Measurements from ENCODE around the gene PRM2. TPM values are rescaled to one million over a fixed set of nuclear protein-coding genes. Genes with fewer than 3 reads are reported as not detected.
A peak's percentile ranks its signal among the peaks of the same experiment; 100 is the strongest.

The PRM2 gene
- total and polyA plus RNA-seq, 7 experiments from 2014 or later = not detected

DNA sequence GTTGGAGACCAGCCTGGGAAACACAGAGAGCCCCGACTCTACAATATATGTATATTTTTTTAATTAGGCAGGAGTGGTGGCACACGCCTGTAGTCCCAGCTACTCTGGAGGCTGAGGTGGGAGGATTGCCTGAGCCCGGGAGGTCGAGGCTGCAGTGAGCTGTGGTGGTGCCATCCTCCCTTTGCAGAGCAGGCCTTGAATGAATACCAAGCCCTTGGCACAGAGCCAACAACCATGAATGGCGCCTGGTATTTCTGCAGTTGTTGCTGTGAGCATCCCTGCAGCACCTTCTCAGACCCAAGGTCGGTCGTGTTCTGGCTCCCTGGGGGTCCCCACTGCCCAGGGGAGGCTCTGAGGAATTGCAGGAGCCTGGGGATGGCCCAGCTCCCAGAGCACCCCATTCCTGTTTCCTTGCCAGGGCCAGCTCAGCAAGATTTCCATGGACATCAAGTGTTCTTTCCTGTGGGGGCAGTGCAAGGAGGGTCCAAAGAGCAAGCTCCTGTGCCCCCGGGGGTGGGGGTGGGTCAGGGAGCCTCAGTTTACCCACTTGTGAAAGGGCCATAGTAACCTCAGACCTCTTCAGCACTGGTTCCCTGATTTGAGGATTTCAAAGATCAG, 43.4 kb upstream of the PRM2 start:
- ChIA-PET POLR2A (no interaction called here), CTCF (no interaction called here)
- H3K4me3 Mint-ChIP-seq = peak overlapping the region in 1 of 10 donors; percentile 29
- H3K36me3 ChIP-seq (ENCODE audit: control insufficient read depth in 2 of 3, insufficient read depth in 3 of 3, low read length in 3 of 3) = no peaks in the 10 kb centered on the region
- no peak overlapping the region for H3K4me3 ChIP-seq (ENCODE audit: low read length)
- intact Hi-C loops (cut with micrococcal nuclease) = no loop called here
- H3K27me3 ChIP-seq (ENCODE audit: control insufficient read depth in 2 of 2, insufficient read depth in 2 of 2, low read length in 2 of 2) = no peaks in the 10 kb centered on the region
- H3K36me3 Mint-ChIP-seq = peaks cover 0 to 10% (median 0%) of the 10 kb centered on the region in 5 donors
- DNase-seq (no peak), ATAC-seq (no peak)
- H3K4me1 ChIP-seq (ENCODE audit: control insufficient read depth in 2 of 2, insufficient read depth in 2 of 2, low read length in 2 of 2) = no peaks in the 10 kb centered on the region
- no peak overlapping the region for H3K27ac ChIP-seq (ENCODE audit: low read depth, low read length)
- peaks cover 0 to 40% (median 0%) of the 10 kb centered on the region in 7 donors for H3K4me1 Mint-ChIP-seq
- H3K9me3 ChIP-seq (ENCODE audit: control insufficient read depth in 2 of 3, low read length in 3 of 3) = no peaks in the 10 kb centered on the region
- H3K9me3 Mint-ChIP-seq = no peaks in the 10 kb centered on the region
- H3K27me3 Mint-ChIP-seq = peaks cover 0 to 2% (median 0%) of the 10 kb centered on the region in 5 donors
- H3K27ac Mint-ChIP-seq = peak overlapping the region in 1 of 9 donors; percentile 6

GRCh38 chr16:11318817-11319216, 42.5 kb upstream of the PRM2 start:
- no peaks in the 10 kb centered on the region for H3K9me3 ChIP-seq (ENCODE audit: control insufficient read depth in 2 of 3, low read length in 3 of 3)
- Mint-ChIP-seq H3K27ac (peak overlapping the region in 1 of 9 donors; percentile 6), H3K36me3 (peaks cover 0 to 10% (median 0%) of the 10 kb centered on the region in 5 donors), H3K4me3 (no peak overlapping the region), H3K4me1 (peaks cover 0 to 45% (median 3%) of the 10 kb centered on the region in 7 donors), H3K27me3 (peaks cover 0 to 2% (median 0%) of the 10 kb centered on the region in 5 donors), H3K9me3 (no peaks in the 10 kb centered on the region)
- H3K27me3 ChIP-seq (ENCODE audit: control insufficient read depth in 2 of 2, insufficient read depth in 2 of 2, low read length in 2 of 2) = no peaks in the 10 kb centered on the region
- H3K4me3 ChIP-seq (ENCODE audit: low read length) = no peak overlapping the region
- ATAC-seq = no peak
- ChIA-PET CTCF (no interaction called here), POLR2A (no interaction called here)
- no peak overlapping the region for H3K27ac ChIP-seq (ENCODE audit: low read depth, low read length)
- DNase-seq = no peak
- no peaks in the 10 kb centered on the region for H3K4me1 ChIP-seq (ENCODE audit: control insufficient read depth in 2 of 2, insufficient read depth in 2 of 2, low read length in 2 of 2)
- H3K36me3 ChIP-seq (ENCODE audit: control insufficient read depth in 2 of 3, insufficient read depth in 3 of 3, low read length in 3 of 3) = no peaks in the 10 kb centered on the region
- intact Hi-C loops (cut with micrococcal nuclease) = no loop called here

DNA sequence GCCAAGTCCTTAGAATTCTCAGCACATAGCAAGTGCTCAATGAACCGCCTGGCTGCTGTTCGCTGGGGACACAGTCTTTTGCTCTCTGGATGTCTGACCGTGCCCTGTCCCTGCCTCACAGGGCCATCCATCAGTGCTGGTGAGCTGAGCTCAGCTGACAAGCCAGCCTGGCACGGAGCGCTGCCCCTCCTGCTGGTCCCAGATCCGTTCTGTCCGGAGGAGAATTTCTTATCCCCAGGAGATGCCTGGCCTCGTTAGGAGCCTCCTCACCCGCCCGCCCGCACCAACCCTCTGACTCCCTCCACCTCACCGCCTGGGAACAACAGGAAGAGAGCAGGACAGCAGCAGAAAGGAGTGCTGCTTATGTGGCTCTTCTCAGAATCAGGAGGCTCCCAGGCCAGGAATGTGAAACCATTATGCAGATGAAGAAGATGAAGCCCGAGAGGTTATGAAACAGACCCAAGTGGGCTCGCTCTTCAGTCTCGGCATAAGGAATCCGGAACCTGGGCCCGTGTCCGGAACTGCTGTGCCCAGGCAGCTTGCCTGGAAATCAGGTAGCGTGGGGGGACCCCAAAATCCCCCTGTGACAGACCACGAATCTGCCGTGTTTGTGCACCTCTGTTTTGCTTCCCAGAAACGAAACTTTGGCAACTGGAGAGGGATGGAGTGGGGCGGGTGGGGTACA, 40.2 kb upstream of the PRM2 start:
- H3K4me1 Mint-ChIP-seq = peaks cover 5 to 55% (median 19%) of the 10 kb centered on the region in 7 donors
- DNase-seq (no peak), ATAC-seq (no peak)
- ChIA-PET CTCF (no interaction called here), POLR2A (interaction anchor here (0.6 kb wide), 1 partner anchor 38 kb away, joined by 3 read pairs; no protein-coding TSS in a partner anchor)
- Histone ChIP-seq H3K9me3 (ENCODE audit: control insufficient read depth in 2 of 3, low read length in 3 of 3) (no peaks in the 10 kb centered on the region), H3K4me3 (ENCODE audit: low read length) (no peak overlapping the region), H3K4me1 (ENCODE audit: control insufficient read depth in 2 of 2, insufficient read depth in 2 of 2, low read length in 2 of 2) (peaks cover 16 to 18% of the 10 kb centered on the region in 2 donors), H3K27me3 (ENCODE audit: control insufficient read depth in 2 of 2, insufficient read depth in 2 of 2, low read length in 2 of 2) (no peaks in the 10 kb centered on the region), H3K27ac (ENCODE audit: low read depth, low read length) (no peak overlapping the region), H3K36me3 (ENCODE audit: control insufficient read depth in 2 of 3, insufficient read depth in 3 of 3, low read length in 3 of 3) (no peaks in the 10 kb centered on the region)
- intact Hi-C loops (cut with micrococcal nuclease) = no loop called here
- peak overlapping the region in 2 of 9 donors; percentile 21 to 36 for H3K27ac Mint-ChIP-seq
- no peaks in the 10 kb centered on the region for H3K9me3 Mint-ChIP-seq
- peaks cover 0 to 2% (median 0%) of the 10 kb centered on the region in 5 donors for H3K27me3 Mint-ChIP-seq
- peak overlapping the region in 1 of 10 donors; percentile 14 for H3K4me3 Mint-ChIP-seq
- H3K36me3 Mint-ChIP-seq = peaks cover 0 to 14% (median 0%) of the 10 kb centered on the region in 5 donors

- H3K4me3 ChIP-seq (ENCODE audit: low read length) = no peak overlapping the region
- intact Hi-C loops (cut with micrococcal nuclease) = no loop called here
- H3K9me3 ChIP-seq (ENCODE audit: control insufficient read depth in 2 of 3, low read length in 3 of 3) = no peaks in the 10 kb centered on the region
- H3K4me1 ChIP-seq (ENCODE audit: control insufficient read depth in 2 of 2, insufficient read depth in 2 of 2, low read length in 2 of 2) = peaks cover 20 to 26% of the 10 kb centered on the region in 2 donors
- H3K4me3 Mint-ChIP-seq = no peak overlapping the region
- H3K36me3 Mint-ChIP-seq = peaks cover 0 to 14% (median 0%) of the 10 kb centered on the region in 5 donors
- DNase-seq (no peak), ATAC-seq (no peak)
- H3K9me3 Mint-ChIP-seq = no peaks in the 10 kb centered on the region
- H3K27ac ChIP-seq (ENCODE audit: low read depth, low read length) = no peak overlapping the region
- no peak overlapping the region for H3K27ac Mint-ChIP-seq
- ChIA-PET POLR2A (interaction anchor here (0.5 kb wide), 1 partner anchor 55 kb away, joined by 4 read pairs; no protein-coding TSS in a partner anchor), CTCF (no interaction called here)
- peaks cover 5 to 64% (median 27%) of the 10 kb centered on the region in 7 donors for H3K4me1 Mint-ChIP-seq
- H3K27me3 Mint-ChIP-seq = peaks cover 0 to 2% (median 0%) of the 10 kb centered on the region in 5 donors
- no peaks in the 10 kb centered on the region for H3K36me3 ChIP-seq (ENCODE audit: control insufficient read depth in 2 of 3, insufficient read depth in 3 of 3, low read length in 3 of 3)
- H3K27me3 ChIP-seq (ENCODE audit: control insufficient read depth in 2 of 2, insufficient read depth in 2 of 2, low read length in 2 of 2) = no peaks in the 10 kb centered on the region
Observed at GRCh38 chr16:11315510-11315909, 39.2 kb upstream of the PRM2 start.

DNA sequence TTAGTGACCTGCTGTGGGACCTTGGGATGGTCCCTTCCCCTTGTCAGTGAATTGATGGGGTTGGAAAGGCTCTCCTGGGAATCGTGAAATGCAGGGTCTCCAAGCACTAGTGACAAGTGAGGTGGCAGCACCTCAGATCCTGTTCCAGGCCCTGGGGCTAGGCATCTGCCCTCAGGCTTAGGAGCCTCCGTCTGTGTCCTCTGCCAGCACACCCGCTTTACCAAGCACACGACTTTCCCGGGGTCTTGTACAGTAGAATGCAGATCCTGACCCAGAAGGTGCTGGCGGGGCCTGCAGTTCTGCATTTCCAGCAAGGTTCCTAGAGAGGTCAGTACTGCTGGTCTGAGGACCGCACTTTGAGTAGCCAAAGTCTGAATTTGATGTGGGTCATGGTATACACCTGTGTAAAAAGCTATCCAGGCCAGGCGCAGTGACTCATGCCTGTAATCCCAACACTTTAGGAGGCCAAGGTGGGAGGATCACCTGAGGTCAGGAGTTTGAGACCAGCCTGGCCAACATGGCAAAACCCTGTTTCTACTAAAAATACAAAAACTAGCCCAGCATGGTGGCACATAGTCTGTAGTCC, 38.1 kb upstream of the PRM2 start:
- POLR2A ChIA-PET = interaction anchor here (0.5 kb wide), 1 partner anchor 124 kb away, joined by 3 read pairs; no protein-coding TSS in a partner anchor

DNA sequence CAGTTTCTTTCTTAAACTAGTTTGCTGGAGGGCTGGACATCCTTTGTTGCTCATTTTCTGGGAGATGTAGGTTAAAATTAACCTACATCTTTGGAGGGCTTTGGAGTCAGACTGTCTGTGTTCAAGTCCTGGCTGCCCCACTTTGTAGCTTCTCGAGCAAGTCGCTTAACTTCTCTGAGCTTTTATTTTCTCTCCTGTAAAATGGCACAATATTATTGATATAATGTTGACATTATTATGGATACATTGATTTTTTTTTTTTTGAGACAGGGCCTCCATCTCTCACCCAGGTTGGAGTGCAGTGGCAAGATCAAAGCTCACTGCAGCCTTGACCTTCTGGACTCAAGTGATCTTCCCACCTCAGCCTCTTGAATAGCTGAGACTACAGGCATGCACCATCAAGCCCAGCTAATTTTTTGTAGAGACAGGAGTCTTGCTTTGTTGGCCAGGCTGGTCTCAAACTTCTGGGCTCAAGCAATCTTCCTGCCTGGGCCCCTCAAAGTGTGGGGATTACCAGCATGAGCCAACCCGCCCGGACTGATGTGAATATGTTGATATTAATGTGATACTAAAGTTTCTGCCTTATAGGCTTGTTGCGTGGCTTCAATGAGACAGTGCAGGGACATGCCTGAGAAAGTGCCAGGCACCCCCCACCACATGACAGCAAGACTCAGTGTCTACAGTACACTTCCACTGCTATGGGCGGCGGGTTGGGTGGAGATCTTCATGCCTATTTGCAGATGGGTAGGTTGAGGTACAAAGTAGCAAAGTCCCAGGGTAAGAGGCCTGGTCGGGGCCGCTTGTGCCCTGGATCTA, 37.4 kb upstream of the PRM2 start:
- Mint-ChIP-seq H3K36me3 (peaks cover 0 to 10% (median 0%) of the 10 kb centered on the region in 5 donors), H3K27me3 (peaks cover 0 to 2% (median 0%) of the 10 kb centered on the region in 5 donors), H3K4me1 (peaks cover 5 to 66% (median 31%) of the 10 kb centered on the region in 7 donors), H3K9me3 (no peaks in the 10 kb centered on the region), H3K4me3 (peak overlapping the region in 3 of 10 donors; percentile 13 to 71 (median 20)), H3K27ac (peak overlapping the region in 7 of 9 donors; percentile 28 to 91 (median 71))
- ATAC-seq (no peak), DNase-seq (no peak)
- no peak overlapping the region for H3K27ac ChIP-seq (ENCODE audit: low read depth, low read length)
- ChIA-PET CTCF (interaction anchor here (0.7 kb wide), 1 partner anchor 154 kb away, joined by 3 read pairs; no protein-coding TSS in a partner anchor), POLR2A (interaction anchor here (0.6 to 0.7 kb wide), 2 partner anchors 16 to 56 kb away, joined by 3 to 4 read pairs; no protein-coding TSS in a partner anchor)
- H3K4me3 ChIP-seq (ENCODE audit: low read length) = no peak overlapping the region
- H3K4me1 ChIP-seq (ENCODE audit: control insufficient read depth in 2 of 2, insufficient read depth in 2 of 2, low read length in 2 of 2) = peaks cover 23 to 34% of the 10 kb centered on the region in 2 donors
- intact Hi-C loops (cut with micrococcal nuclease) = no loop called here
- H3K27me3 ChIP-seq (ENCODE audit: control insufficient read depth in 2 of 2, insufficient read depth in 2 of 2, low read length in 2 of 2) = no peaks in the 10 kb centered on the region
- H3K9me3 ChIP-seq (ENCODE audit: control insufficient read depth in 2 of 3, low read length in 3 of 3) = no peaks in the 10 kb centered on the region
- H3K36me3 ChIP-seq (ENCODE audit: control insufficient read depth in 2 of 3, insufficient read depth in 3 of 3, low read length in 3 of 3) = no peaks in the 10 kb centered on the region

More for the DNA sequence above, 38.1 kb upstream of the PRM2 start:
- peaks cover 23 to 34% of the 10 kb centered on the region in 2 donors for H3K4me1 ChIP-seq (ENCODE audit: control insufficient read depth in 2 of 2, insufficient read depth in 2 of 2, low read length in 2 of 2)
- no peak overlapping the region for H3K27ac ChIP-seq (ENCODE audit: low read depth, low read length)
- no peak for ATAC-seq
- CTCF ChIA-PET = no interaction called here
- Mint-ChIP-seq H3K4me3 (no peak overlapping the region), H3K27ac (peak overlapping the region in 4 of 9 donors; percentile 29 to 75 (median 64)), H3K4me1 (peaks cover 5 to 69% (median 31%) of the 10 kb centered on the region in 7 donors), H3K36me3 (peaks cover 0 to 14% (median 0%) of the 10 kb centered on the region in 5 donors), H3K27me3 (peaks cover 0 to 2% (median 0%) of the 10 kb centered on the region in 5 donors), H3K9me3 (no peaks in the 10 kb centered on the region)
- H3K36me3 ChIP-seq (ENCODE audit: control insufficient read depth in 2 of 3, insufficient read depth in 3 of 3, low read length in 3 of 3) = no peaks in the 10 kb centered on the region
- intact Hi-C loops (cut with micrococcal nuclease) = no loop called here
- H3K4me3 ChIP-seq (ENCODE audit: low read length) = no peak overlapping the region
- no peak for DNase-seq
- H3K27me3 ChIP-seq (ENCODE audit: control insufficient read depth in 2 of 2, insufficient read depth in 2 of 2, low read length in 2 of 2) = no peaks in the 10 kb centered on the region
- no peaks in the 10 kb centered on the region for H3K9me3 ChIP-seq (ENCODE audit: control insufficient read depth in 2 of 3, low read length in 3 of 3)

Measured in naive thymus-derived CD4-positive, alpha-beta T cell (primary cell).